NK-92 (cell line): ENCODE data around the gene FBN2.

Experiments
- DNase-seq: peaks from one replicate; lab custom pipeline; 2025; ENCODE audit not compliant: unreplicated experiment; lab: John Stamatoyannopoulos, UW

FBN2 gene

DNA sequence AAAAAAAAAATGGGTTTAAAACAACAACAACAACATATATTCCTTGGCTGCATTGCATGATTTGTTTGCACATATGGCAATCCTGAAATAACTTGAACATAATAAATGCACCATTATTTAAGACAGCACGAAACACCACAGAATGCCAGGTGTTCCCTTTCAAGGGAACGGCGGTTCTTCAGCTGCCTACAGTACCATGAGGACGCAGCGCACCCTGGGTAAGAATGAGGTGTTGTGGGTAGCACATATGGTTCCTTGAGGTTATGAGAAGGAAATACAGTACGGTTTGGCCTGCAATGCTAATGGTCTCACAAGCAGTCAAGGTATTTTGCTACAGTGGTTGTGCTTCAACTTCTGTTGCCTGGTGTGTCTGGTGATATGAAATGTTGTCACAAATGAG is 279.7 kb downstream of the FBN2 start:
- no peak for DNase-seq

DNA sequence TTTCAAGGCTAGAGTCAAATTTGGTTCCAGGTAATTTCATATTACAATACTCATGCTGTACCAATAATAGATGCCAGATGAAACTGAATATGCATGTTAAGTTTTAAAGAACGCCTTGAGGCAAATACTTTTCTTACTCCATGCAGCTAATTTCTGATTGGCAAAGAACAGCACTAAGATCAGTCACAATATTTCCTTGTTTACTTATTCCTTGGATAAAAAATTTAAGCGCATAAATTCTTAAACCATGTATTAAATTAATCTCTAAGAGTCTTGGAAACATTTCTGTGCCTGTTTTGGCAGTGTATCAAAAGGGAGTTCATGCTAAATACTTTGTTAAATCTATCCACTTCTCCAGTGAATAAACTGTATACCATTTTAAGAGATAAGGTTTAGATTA is 281.0 kb downstream of the FBN2 start:
- no peak for DNase-seq

DNA sequence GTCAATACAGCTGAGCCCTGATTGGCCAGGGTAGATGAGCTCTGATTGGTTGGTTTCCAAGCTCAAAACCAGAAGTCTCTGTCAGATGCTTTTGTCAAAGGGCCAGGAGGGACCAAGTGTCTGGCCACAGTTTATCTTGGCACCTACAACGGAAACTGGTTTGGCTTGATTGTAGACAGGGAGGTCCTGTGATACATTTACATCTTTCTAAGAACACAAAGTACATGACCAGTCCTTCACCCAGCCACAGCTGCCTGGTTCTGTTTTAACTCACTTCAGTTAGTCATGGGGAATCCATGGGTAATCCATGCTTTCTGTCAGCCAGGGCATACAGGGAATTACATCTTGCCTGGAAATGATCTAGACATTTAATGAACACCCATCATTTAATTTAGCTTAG is 283.3 kb downstream of the FBN2 start:
- DNase-seq = no peak

DNA sequence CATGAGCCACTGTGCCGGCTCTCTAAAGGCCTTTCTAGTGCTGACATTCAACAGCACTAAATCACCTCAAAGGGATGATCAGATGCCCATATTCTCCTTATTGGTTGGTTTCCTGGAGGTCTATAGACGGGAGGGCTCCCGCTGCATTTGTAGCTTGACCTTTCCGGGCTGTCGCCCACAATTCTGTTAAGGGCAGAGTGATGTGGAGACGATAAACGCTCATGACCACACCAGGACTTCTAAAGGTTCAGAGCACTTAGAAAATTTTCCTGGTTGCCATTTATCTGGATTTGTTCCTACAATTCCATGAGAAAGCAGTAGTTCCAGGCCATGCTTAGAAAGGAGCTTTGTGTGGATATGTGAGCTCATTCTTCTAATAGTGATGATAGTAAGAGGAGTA is 284.2 kb downstream of the FBN2 start:
- no peak for DNase-seq

DNA sequence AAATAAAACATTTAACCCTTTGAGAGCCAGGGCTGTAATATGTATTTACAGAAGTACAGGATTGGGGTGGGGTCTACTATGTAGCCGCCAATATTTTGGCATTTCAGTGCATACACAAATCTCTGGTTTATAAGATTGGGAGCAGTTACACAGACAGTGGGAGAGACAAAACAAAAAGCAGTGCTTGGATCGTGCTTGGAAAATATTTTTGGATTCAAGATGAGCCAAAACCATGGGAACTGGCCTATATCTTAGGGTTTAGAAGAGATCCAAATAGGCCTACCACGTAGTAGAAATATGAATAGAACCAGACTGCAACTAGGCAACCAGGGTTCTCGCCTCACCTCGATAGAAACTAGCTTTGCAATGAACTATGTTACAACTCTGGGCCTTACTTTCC is 284.9 kb downstream of the FBN2 start:
- no peak for DNase-seq

DNA sequence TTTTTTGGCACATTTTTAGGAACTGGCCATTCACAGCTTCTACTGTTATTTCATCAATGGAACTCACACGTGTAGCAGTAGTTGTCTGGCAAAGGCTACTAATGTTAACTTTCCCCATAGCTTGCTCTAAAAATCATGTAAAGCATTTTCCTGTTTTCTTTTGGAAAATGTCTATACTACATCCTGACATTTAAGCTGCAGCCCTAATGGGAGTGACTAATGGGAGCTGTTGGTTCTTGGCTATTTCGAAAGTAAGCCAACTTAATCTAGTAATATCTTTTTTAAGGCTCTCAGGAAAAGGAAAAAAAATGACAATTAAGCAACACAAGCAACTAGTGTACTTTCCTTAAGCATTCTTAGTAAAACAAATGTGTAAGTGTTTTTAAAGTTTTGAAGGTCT is 285.3 kb downstream of the FBN2 start:
- DNase-seq = no peak

DNA sequence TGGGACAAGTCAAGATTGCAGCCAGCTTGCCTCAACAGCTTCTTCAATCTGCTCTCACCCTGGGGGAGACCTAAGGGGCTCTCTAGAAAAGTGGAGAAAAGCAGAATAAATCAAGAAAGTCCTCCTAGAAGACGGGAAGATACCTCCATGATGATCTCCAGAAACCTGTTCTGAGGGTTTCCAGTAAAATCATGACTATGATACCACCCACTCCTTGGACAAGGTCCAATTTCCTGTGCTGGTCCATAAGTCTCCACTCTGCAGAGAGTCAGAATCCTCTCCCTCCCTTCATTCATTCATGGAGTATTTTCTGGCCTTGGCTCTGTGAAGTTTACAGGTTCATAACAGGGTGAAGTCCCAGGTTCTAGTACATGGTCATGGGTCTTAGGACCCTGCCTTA is 285.8 kb downstream of the FBN2 start:
- no peak for DNase-seq

DNA sequence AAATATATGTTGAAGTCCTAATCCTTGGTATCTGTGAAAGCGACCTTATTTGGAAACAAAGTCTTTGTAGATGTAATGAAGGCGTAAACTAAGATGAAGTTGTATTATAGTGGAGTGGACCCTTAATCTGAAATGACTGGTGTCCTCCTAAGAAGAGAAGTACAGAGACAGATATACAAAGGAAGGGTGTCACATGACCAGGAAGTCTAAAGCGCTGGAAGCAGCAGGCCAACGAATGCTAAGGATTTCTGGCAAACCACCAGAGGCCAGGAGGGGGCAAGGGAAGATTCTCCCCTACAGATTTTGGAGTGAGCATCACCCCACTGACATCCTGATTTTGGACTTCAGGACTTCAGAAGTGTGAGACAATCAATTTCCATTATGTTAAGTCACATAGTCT is 292.1 kb downstream of the FBN2 start:
- DNase-seq = no peak

DNA sequence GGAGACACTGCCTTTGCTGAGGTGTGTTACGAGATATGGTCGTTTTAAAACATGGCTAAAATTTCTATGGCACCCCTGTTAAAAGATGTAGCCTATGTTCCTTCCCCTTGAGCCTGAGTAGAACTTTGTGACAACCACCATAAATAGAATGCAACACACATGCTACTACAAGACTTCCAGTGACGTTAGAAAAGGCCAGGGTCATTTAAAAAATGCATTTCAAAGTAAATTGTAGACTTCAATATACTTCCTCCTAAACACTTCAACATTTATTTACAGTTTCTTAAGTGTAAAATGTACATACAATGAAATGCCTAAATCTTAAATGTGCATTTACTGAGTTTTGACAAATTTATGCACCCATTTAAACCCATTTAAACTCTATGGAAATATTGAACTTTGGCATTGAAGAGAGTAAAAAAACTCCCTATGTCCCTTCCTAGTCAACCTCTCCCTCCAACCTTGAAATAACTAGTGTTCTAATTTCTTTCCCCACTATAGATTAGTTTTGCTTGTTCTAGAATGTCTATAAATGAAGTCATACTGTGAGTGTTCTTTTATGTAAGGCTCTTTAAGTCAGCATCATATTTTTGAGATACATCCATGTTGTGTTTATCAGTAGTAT is 294.0 kb downstream of the FBN2 start:
- DNase-seq = no peak

DNA sequence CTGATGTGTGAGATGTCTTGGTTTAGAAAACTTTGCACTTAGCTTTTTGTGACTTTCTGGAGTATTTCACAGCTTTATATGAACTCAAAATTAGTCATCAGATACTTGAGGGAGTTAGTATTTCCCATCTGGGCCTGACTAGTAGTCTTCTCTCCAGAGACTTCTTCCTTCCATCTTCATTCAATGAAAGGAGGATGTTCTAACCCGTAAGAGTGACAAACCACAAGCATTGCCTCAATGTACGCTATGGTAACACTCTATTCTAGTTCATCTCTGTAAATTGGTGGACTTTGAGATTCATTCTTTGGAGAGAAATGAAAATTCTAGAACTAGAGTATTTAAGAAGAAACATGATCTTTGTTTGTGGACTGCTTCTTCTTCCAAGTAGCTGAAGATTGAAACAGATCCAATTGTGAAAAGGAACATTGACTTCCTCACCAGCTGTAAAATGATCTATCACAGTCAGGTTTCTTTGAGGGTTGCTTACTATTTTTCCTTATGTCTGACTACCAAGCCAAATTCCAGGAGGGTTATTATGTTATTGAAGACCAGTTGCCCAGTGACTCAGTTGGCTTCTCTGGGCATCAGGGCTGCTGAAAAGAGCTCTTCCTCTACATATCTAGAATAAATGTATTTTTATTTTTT is 296.9 kb downstream of the FBN2 start:
- DNase-seq = no peak

DNA sequence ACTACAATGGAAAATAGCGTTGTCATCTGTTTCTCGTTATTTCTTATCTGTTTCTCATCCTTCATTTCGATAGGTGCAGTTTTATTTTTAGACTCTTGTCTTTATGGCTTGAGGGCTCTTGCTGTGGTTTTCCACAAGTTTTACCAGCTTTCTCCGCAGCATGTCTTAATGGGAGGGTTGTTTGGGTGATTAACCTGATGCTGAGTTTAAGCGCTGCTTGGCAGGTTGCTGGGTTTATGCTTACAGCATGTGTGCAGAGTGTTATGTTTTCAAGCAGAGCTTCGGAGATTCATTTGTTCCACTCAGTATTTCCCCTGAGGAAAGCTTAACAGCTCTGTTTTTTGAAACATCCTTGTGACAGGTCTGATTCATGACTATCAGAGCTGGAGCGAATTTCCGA is 300.5 kb downstream of the FBN2 start:
- DNase-seq = no peak

DNA sequence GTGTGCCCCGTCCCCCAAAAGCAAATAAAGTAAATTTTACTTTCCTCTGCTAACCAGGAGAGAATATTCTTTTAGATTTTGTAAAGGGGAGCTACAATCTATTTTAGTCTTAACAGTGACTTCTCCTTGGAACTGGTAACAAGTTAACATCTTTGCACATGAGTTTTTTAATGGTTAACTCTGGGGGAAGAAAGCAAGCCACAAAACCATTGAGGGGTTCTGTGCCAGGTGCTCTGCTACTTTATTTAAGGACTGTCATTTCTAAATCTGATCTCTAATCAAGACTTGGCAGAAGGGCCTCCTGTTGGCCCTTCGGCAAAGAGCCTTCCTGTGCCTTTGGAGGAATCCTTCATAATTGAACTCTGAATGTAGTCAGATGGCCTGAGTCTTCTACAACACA is 301.0 kb downstream of the FBN2 start:
- DNase-seq = no peak

DNA sequence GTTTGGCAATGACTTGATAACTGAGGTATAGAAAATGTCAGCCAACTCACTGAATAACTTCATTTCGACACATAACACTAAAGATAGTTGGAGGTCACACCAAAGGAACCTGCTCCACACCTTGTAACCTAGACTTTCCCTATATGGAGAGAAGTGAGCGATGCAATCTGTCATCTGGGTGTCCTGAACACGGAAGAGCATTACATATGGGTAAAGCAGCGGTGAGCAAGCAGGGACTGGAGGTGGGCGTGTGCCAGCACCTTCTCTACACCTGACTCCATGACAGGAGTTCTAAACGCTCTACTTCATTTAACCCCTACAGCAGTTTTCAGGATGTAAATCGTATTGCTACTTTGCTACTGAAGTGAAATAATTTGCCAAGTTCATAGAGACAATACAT is 301.7 kb downstream of the FBN2 start:
- no peak for DNase-seq

DNA sequence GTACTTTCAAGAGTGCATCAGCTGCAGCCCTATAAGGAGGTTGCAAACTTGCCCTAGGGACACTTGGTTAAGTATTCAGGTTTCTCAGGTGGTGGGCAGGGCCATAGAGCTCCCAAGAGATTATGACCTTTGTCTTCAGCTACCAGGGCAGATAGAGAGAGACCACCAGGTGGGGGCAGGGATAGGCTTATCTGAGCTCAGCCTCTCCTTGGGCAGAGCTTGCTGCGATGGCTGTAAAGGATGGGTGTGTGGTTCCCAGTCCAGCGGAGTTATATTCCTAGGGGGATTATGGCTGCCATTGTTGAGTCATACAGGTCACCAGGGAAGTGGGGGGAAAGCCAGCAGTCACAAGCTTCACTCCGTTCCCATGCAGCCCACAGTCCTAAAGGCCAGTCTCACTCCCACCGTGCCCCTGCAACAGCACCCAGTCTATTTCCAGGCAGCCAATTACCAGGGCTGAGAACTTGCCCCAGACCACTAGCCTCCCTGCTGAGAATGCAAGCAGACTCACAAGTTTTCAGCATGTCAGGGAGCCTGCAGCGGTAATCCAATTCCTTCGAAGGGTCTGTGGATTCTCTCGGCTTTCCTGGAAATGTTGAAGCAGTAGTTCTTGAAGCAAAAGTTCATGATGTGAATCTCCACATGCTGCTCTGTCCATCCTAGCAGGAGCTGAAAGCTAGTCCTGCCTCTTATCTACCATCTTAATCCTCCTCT is 303.0 kb downstream of the FBN2 start:
- DNase-seq = no peak

DNA sequence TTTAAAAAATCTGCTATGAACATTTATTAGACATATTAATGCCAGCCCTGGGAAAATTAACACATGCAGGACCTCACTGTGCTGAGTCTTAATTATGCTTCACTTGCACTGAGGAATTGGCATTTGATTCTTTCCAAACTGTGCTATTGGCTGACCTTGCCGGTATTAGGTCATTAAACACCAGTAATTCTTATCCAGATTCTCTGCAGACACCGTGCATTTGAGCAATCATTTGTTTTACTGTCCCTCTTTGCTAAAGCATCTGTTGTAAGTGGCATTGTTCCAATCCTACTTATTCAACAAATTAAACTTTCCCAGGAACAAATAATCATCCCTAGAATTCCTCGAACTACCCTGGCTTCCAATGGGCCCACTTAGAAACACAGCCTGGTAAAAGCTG is 309.5 kb downstream of the FBN2 start:
- DNase-seq = no peak

DNA sequence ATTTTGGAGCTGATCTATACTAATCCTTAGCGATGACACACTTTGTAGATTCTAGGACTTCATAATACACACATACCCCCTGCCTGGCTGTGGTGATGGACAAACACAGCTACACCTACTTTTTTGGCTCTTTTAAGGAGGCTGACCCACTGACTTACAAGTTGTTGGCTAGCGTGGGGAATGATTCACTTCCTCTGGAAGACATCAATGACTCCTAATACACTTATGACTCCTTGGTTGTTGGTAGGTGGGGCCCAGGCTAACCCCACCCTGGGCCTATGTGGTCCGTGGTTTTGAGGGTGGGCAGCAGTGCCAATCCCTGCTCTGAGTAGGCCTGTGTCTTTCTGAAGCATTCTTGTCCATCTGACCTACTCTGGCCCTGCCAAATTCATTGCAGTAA is 310.0 kb downstream of the FBN2 start:
- DNase-seq = no peak

DNA sequence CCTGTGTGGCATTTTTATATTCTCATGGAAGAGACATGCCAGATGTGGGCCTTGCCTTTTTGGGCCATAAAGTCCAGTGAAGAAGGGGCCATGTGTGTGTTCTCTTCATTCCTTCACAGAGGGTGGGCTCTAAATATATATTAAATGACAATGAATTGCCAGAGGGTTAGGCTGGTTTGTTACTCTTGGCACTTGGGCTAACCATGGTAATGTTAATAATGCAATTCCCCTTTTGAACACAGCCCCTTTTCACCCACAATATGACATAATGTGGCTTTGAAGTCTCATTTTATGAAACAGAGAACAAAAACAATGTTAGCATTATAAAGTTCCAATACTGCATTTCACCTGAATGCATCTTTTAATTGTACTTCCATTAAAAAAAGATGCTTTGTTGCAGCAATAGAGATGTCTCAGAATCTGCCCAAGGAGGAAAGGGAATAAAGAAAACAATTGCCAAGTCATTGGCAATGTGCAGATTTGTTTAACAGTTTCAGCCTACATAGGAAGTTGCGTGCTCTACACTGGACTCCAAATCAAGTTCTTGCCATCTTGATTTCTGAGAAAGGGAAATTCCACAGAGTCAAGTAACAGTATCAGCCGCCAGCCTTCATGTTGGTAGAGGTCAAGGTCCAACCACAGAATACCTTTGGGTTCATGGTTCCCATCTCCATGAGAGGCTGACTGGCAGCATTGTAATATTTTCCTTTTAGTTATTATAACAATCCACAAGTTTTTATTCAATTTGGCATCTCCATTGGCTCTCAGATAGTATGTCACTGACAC is 312.6 kb downstream of the FBN2 start:
- DNase-seq = no peak

DNA sequence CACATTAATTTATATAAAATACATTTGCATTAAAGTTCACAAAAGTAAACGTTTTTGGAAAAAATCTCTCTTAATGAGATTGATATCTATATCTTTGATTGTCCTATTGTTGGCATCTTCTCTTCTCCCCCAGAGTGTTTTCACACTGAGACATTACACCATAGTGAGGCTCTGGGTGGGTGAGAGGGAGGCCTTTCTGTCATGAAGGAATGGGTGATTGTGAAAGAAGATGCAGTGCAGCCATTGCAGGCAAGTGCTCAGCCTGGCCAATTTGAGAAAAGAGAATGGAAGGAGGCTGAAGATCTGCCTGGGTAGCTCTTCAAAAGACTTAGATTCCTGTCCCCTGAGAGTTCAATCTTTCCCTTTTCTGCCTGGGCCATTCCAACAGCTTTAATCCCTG is 313.7 kb downstream of the FBN2 start:
- no peak for DNase-seq

DNA sequence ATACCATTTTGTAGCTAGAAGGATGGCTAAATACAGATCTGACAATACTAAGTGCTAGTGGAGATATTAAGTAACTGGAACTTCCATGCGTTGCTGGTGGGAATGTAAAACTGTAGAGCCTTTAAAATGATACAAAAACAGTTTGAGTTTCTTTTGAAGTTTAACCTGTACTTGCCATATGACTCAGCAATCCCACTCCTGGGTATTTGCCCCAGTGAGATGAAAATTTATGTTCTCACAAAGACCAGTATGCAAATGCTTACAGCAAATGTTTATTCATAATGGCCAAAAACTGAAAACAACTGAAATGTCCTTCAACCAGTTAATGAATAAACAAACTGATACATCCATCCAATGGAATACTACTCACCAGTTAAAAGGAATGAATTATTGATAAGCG is 317.2 kb downstream of the FBN2 start:
- DNase-seq = no peak

DNA sequence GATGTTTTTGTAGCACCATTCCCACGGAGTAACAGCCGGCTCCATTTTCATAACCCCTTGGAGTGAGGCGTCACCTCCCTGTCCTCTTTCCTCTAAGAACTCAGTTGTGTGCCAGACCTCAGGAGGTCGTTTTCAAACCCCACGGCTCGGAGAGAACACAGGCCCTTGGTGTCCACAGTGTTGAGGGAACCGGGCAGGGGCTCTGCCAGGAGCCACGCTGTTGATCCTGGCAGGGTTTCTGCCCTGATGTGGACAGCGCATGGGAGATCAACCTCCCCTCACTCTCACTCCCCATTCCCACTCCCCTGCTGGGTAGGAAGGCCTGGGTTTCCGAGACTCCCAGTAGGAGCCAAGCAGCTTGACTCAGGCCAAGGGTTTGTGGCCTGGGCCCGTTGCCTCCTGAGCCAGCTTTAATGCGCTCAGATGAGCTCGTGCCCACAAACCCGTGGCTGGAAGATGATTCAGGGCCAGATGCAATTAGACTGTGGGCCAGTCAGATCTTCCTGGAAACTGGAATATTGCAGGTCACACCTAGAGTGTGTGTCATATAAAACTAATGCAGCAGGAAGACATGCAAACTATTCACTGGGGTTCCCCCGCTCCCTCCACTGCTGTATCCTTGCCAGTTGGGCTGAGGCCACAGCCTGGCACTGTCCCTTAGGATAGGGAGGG is 321.0 kb downstream of the FBN2 start:
- no peak for DNase-seq

DNA sequence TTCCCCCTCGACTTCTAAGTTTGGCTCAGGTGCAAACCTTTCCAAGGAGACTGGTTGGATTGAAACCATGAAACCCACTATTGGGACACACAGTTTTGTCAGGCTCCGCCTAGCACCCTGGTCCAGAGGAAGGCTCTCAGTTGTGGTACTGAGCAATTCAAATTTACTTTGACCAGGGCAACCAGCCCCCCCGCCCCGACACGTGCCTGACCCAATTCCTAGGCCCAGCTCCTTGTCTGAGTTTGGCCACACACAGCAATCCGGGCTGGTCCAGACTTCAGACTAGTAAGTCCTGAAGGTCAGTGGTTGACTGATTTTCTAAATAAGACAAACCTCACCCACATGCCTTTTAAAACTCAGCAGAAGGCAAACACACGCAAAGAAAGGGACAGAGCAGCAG is 321.8 kb downstream of the FBN2 start:
- no peak for DNase-seq
